ENCODE measurements around the gene HSPB6. TPM values are rescaled to one million over a fixed set of nuclear protein-coding genes. Genes with fewer than 3 reads are reported as not detected.

Gene HSPB6
- total and polyA plus RNA-seq, 2 of the 8 experiments (the other 6 are each of a cell fraction or from before 2014, with no cell fraction given) = 0.91 TPM; not detected in 1

- TF ChIP-seq CTCF (IDR thresholded peaks at IDR 0.05; ENCODE audit: control extremely low read depth in 1 of 3, insufficient read depth in 1 of 3, low read depth in 1 of 3, low read length in 3 of 3) = no peak
- no peak for TF ChIP-seq TEAD4 (IDR thresholded peaks at IDR 0.05; ENCODE audit: low read depth, low read length)
- TF ChIP-seq SUZ12 (IDR thresholded peaks at IDR 0.05; ENCODE audit: low read length) = peak; percentile 34
- 0 out of 4 replicates have a peak, but pooled peaks of 1 of the 2 experiments have one; percentile 31 for TF ChIP-seq SIN3A (conservative IDR thresholded peaks at IDR 0.05 in 1 of 2, IDR thresholded peaks at IDR 0.05 in 1 of 2; ENCODE audit: low read depth in 1 of 2, low read length in 2 of 2)
Measured at GRCh38 chr19:35756377-35757230, at the start of gene HSPB6 (continued).

Data from H1 (cell line).